Spleen (tissue), 7 donors: ENCODE data around the gene PCDH11X.
"Not testable (repeated sequence)": the region's sequence is repeated elsewhere in the genome, so short reads cannot be mapped to it uniquely, and the experiment has no call there.

Experiments used
- CTCF ChIP-seq, 11 experiments: fragments of 200-600 bp in 7 of 11; fragments of 450-650 bp in 4 of 11; sonication (generic) in 4 of 11; IDR thresholded peaks in 8 of 11; conservative IDR thresholded peaks in 3 of 11; 1 replicate in 7 of 11; 2 replicates in 4 of 11; pipeline versions ENCODE4 v1.4.0 to v1.8.0; 2016 to 2021; ENCODE audit warnings: antibody characterized with exemption in 11 of 11, inconsistent platforms in 4 of 11, mild to moderate bottlenecking in 1 of 11
- POLR2A ChIP-seq, 3 donors: fragments of 450-650 bp; IDR thresholded peaks; one replicate each; pipeline ENCODE4 v1.5.1; 2017; ENCODE audit warnings: antibody characterized with exemption in 3 of 3, mild to moderate bottlenecking in 1 of 3
- POLR2AphosphoS5 ChIP-seq, 3 donors: sonication (generic); formaldehyde crosslinking; IDR thresholded peaks; one replicate each; pipeline ENCODE4 v1.5.1; 2017; ENCODE audit warnings: antibody characterized with exemption in 3 of 3
- donor health status: DM: no; HTN: no; CAD: no; lungs with moderate emphysema.
- donor health status: DM: no; HTN: no; CAD: no.
- donor health status: DM: no; HTN: no; CAD: no.

GRCh38 chrX:91773943-91774342 lies 5.2 kb upstream of the PCDH11X start:
- not testable (repeated sequence) for TF ChIP-seq POLR2A (IDR thresholded peaks at IDR 0.05); CTCF (IDR thresholded peaks at IDR 0.05 in 8 of 11, conservative IDR thresholded peaks at IDR 0.05 in 3 of 11); POLR2AphosphoS5 (IDR thresholded peaks at IDR 0.05)
